HG03354 (cell line): ENCODE results near the gene CALCOCO1.
A peak's percentile ranks its signal among the peaks of the same experiment; 100 is the strongest.
"Not testable (repeated sequence)": the region's sequence is repeated elsewhere in the genome, so short reads cannot be mapped to it uniquely, and the experiment has no call there.

Experiments used
- ATAC-seq: cut with Tn5 transposase; IDR thresholded peaks from one replicate; pipeline ENCODE4 v1.9.1; 2021; ENCODE audit warnings: mild to moderate bottlenecking; ENCODE audit not compliant: unreplicated experiment, poor library complexity, severe bottlenecking

The CALCOCO1 gene

GRCh38 chr12:53727310-53728041, at the start of gene CALCOCO1:
Gene CALCOCO1, minus strand, starts transcription at chr12:53727452. Its CDS starts 2,210 bp downstream, at chr12:53725242.
- ATAC-seq: peak; percentile 99

GRCh38 chr12:53776872-53777271, 49.6 kb upstream of the CALCOCO1 start:
- no peak for ATAC-seq

GRCh38 chr12:53775478-53776145, 48.4 kb upstream of the CALCOCO1 start:
- ATAC-seq: no peak

GRCh38 chr12:53770281-53770680, 43.0 kb upstream of the CALCOCO1 start:
- no peak for ATAC-seq

- no peak for ATAC-seq
Observed at GRCh38 chr12:53768976-53769375, 41.7 kb upstream of the CALCOCO1 start.

- ATAC-seq: no peak
Observed at GRCh38 chr12:53766881-53767280, 39.6 kb upstream of the CALCOCO1 start.

- ATAC-seq: no peak
Observed at GRCh38 chr12:53765891-53766290, 38.6 kb upstream of the CALCOCO1 start.

- ATAC-seq: no peak
Observed at GRCh38 chr12:53764615-53765014, 37.4 kb upstream of the CALCOCO1 start.

GRCh38 chr12:53762793-53763192, 35.5 kb upstream of the CALCOCO1 start:
- ATAC-seq: not testable (repeated sequence)

GRCh38 chr12:53761306-53761705, 34.1 kb upstream of the CALCOCO1 start:
- no peak for ATAC-seq

- ATAC-seq: no peak
Observed at GRCh38 chr12:53759261-53759660, 32.0 kb upstream of the CALCOCO1 start.

GRCh38 chr12:53758730-53759103, 31.5 kb upstream of the CALCOCO1 start:
- no peak for ATAC-seq

- ATAC-seq: no peak
Observed at GRCh38 chr12:53758081-53758729, 31.0 kb upstream of the CALCOCO1 start.

- ATAC-seq: peak; percentile 76
Observed at GRCh38 chr12:53757101-53757770, 30.0 kb upstream of the CALCOCO1 start.

- peak; percentile 3 for ATAC-seq
Observed at GRCh38 chr12:53756300-53757100, 29.2 kb upstream of the CALCOCO1 start.

GRCh38 chr12:53755893-53756292, 28.6 kb upstream of the CALCOCO1 start:
- ATAC-seq: no peak

- ATAC-seq: no peak
Observed at GRCh38 chr12:53755451-53755891, 28.2 kb upstream of the CALCOCO1 start.

- no peak for ATAC-seq
Observed at GRCh38 chr12:53754633-53755264, 27.5 kb upstream of the CALCOCO1 start.

GRCh38 chr12:53754188-53754585, 26.9 kb upstream of the CALCOCO1 start:
- ATAC-seq: no peak
